NCI-H1092 (cell line): ENCODE results near the gene HDAC6.
"Not testable (repeated sequence)": the region's sequence is repeated elsewhere in the genome, so short reads cannot be mapped to it uniquely, and the experiment has no call there.

ENCODE experiments used
- DNase-seq: peaks from one replicate; lab custom pipeline; 2025; lab: John Stamatoyannopoulos, UW

HDAC6 gene

GRCh38 chrX:48789366-48790220 lies 12.3 kb upstream of the HDAC6 start:
- DNase-seq = no peak

- DNase-seq = no peak
These were observed 11.4 kb upstream of the HDAC6 start for GRCh38 chrX:48790477-48790876.

GRCh38 chrX:48791063-48791820 lies 10.6 kb upstream of the HDAC6 start:
- DNase-seq = no peak

GRCh38 chrX:48792219-48792618 lies 9.6 kb upstream of the HDAC6 start:
- DNase-seq = no peak

- DNase-seq = no peak
These were observed 7.9 kb upstream of the HDAC6 start for GRCh38 chrX:48793935-48794334.

GRCh38 chrX:48794340-48794910 lies 7.4 kb upstream of the HDAC6 start:
- no peak for DNase-seq

GRCh38 chrX:48794911-48795515 lies 6.9 kb upstream of the HDAC6 start:
- DNase-seq = no peak

- DNase-seq = no peak
These were observed 3.5 kb upstream of the HDAC6 start for GRCh38 chrX:48798318-48798717.

GRCh38 chrX:48800574-48801279 lies 1.1 kb upstream of the HDAC6 start:
- no peak for DNase-seq

- DNase-seq = peak; percentile 84
These were observed 430 bp downstream of the HDAC6 start for GRCh38 chrX:48802089-48802904.

- no peak for DNase-seq
These were observed 986 bp downstream of the HDAC6 start for GRCh38 chrX:48802905-48803200.

GRCh38 chrX:48806081-48806480 lies 4.2 kb downstream of the HDAC6 start:
- DNase-seq = no peak

GRCh38 chrX:48813644-48814043 lies 11.8 kb downstream of the HDAC6 start:
- DNase-seq = no peak

GRCh38 chrX:48814722-48815121 lies 12.9 kb downstream of the HDAC6 start:
- DNase-seq = no peak

GRCh38 chrX:48815266-48815665 lies 13.4 kb downstream of the HDAC6 start:
- DNase-seq = no peak

- DNase-seq = no peak
These were observed 14.3 kb downstream of the HDAC6 start for GRCh38 chrX:48816014-48816810.

- no peak for DNase-seq
These were observed 16.2 kb downstream of the HDAC6 start for GRCh38 chrX:48818098-48818497.

GRCh38 chrX:48818866-48819265 lies 17.0 kb downstream of the HDAC6 start:
- no peak for DNase-seq

GRCh38 chrX:48819394-48819793 lies 17.5 kb downstream of the HDAC6 start:
- DNase-seq = not testable (repeated sequence)

GRCh38 chrX:48823053-48823452 lies 21.2 kb downstream of the HDAC6 start:
- DNase-seq = no peak
